Vagina (tissue), 2 donors: ENCODE results near the gene MYOC.

ENCODE experiments used
- POLR2A ChIP-seq, 2 donors: fragments of 450-650 bp; IDR thresholded peaks; one replicate each; pipeline ENCODE4 v1.6.1; 2017; ENCODE audit warnings: antibody characterized with exemption in 2 of 2, mild to moderate bottlenecking in 2 of 2, moderate library complexity in 2 of 2
- POLR2AphosphoS5 ChIP-seq, 2 donors: sonication (generic); formaldehyde crosslinking; IDR thresholded peaks; one replicate each; pipeline ENCODE4 v1.9.0; 2017; ENCODE audit warnings: antibody characterized with exemption in 2 of 2, mild to moderate bottlenecking in 2 of 2, low read depth in 1 of 2; ENCODE audit not compliant: insufficient read depth in 1 of 2
- TF ChIP-seq, protein P1 (sequence below), 3 experiments: fragments of 450-650 bp in 2 of 3; fragments of 200-600 bp in 1 of 3; sonication (generic) in 1 of 3; IDR thresholded peaks; one replicate each; pipeline ENCODE4 v1.5.1; 2017 to 2019; ENCODE audit warnings: antibody characterized with exemption in 3 of 3, mild to moderate bottlenecking in 2 of 3, moderate library complexity in 2 of 3

DNA sequence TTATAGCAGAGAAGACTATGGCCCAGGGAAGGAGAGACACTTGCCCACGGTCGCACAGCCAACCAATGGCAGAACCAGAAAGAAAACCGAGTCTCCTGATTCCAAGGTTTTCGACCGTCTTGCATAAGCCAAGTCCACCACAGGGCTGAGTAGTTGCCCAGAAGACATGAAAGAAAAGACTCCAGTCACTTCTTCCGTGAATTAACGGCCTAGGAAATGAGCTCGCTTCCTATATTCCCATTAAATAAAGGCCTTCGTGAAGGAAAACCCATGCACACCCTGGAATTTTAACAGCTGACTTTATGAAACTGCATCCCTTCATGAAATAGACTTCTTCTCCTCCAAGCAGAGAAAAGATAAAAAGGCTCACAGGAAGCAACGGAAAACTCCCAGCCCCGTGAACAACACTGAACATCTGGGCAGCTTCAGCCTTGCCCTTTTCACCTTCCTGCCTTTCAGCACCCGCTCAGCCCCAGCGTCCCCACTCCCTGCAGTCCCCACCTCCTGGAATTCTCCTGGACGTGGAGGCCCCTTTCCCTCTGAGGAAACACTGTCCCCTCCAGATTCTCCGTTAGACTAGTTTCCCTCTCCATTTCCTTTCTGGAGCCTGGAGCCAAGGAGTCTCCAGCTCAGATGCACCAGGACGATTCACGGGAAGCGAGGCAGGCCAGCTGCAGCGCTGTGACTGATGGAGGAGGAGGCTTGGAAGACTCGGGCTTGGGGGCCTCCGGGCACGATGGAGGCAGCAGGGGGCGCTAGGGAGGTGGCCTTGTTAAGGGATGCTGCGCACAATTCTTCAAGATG lies 2.7 kb upstream of the MYOC start:
- TF ChIP-seq POLR2A (IDR thresholded peaks at IDR 0.05) (no peak), POLR2AphosphoS5 (IDR thresholded peaks at IDR 0.05; ENCODE audit: insufficient read depth in 1 of 2, low read depth in 1 of 2) (peak; percentile 39 to 67)
- TF ChIP-seq, protein P1, sequence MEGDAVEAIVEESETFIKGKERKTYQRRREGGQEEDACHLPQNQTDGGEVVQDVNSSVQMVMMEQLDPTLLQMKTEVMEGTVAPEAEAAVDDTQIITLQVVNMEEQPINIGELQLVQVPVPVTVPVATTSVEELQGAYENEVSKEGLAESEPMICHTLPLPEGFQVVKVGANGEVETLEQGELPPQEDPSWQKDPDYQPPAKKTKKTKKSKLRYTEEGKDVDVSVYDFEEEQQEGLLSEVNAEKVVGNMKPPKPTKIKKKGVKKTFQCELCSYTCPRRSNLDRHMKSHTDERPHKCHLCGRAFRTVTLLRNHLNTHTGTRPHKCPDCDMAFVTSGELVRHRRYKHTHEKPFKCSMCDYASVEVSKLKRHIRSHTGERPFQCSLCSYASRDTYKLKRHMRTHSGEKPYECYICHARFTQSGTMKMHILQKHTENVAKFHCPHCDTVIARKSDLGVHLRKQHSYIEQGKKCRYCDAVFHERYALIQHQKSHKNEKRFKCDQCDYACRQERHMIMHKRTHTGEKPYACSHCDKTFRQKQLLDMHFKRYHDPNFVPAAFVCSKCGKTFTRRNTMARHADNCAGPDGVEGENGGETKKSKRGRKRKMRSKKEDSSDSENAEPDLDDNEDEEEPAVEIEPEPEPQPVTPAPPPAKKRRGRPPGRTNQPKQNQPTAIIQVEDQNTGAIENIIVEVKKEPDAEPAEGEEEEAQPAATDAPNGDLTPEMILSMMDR (IDR thresholded peaks at IDR 0.05) = peak in 2 of 3 experiments; percentile 19
